Esophagus mucosa (tissue), 1 donor: Measurements from ENCODE around the gene EXT2. TPM values are rescaled to one million over a fixed set of nuclear protein-coding genes. Genes with fewer than 3 reads are reported as not detected.

Experiments used
- ATAC-seq: fragments of 200-7000 bp; cut with Tn5 transposase; one replicate; pipeline ENCODE4 v1.9.1; 2020
- total RNA-seq: library from RNA; stranded (reverse); gene quantifications from one replicate; pipeline ENCODE4 v1.2.4, GENCODE V29; 2023
- donor health status: DM: yes; HTN: yes; CAD: no.

The EXT2 gene
- total RNA-seq, 1 donor from 2014 or later = 28.8 TPM

GRCh38 chr11:44244639-44245310 lies 149.3 kb downstream of the EXT2 start:
- ATAC-seq = no peak

GRCh38 chr11:44246726-44247125 lies 151.2 kb downstream of the EXT2 start:
- ATAC-seq = no peak

- ATAC-seq = no peak
Measured at GRCh38 chr11:44247508-44247907, 152.0 kb downstream of the EXT2 start.

- ATAC-seq = no peak
Measured at GRCh38 chr11:44248109-44248508, 152.6 kb downstream of the EXT2 start.

- ATAC-seq = no peak
Measured at GRCh38 chr11:44250421-44250820, 154.9 kb downstream of the EXT2 start.

GRCh38 chr11:44252999-44253602 lies 157.6 kb downstream of the EXT2 start:
- ATAC-seq = no peak

- ATAC-seq = no peak
Measured at GRCh38 chr11:44255406-44256071, 160.1 kb downstream of the EXT2 start.

- no peak for ATAC-seq
Measured at GRCh38 chr11:44256673-44257291, 161.3 kb downstream of the EXT2 start.

- no peak for ATAC-seq
Measured at GRCh38 chr11:44257338-44258189, 162.1 kb downstream of the EXT2 start.

GRCh38 chr11:44258190-44258489 lies 162.7 kb downstream of the EXT2 start:
- no peak for ATAC-seq

GRCh38 chr11:44258839-44259420 lies 163.5 kb downstream of the EXT2 start:
- no peak for ATAC-seq

GRCh38 chr11:44260081-44260480 lies 164.6 kb downstream of the EXT2 start:
- ATAC-seq = no peak

- ATAC-seq = no peak
Measured at GRCh38 chr11:44261800-44262591, 166.5 kb downstream of the EXT2 start.

- no peak for ATAC-seq
Measured at GRCh38 chr11:44263738-44264437, 168.4 kb downstream of the EXT2 start.

GRCh38 chr11:44264438-44264749 lies 168.9 kb downstream of the EXT2 start:
- no peak for ATAC-seq

GRCh38 chr11:44264761-44265160 lies 169.3 kb downstream of the EXT2 start:
- ATAC-seq = no peak

GRCh38 chr11:44266056-44266780 lies 170.7 kb downstream of the EXT2 start:
- no peak for ATAC-seq

GRCh38 chr11:44267006-44267749 lies 171.7 kb downstream of the EXT2 start:
- no peak for ATAC-seq

GRCh38 chr11:44267750-44268613 lies 172.5 kb downstream of the EXT2 start:
- ATAC-seq = no peak
